PC-3 (cell line): ENCODE results near the gene PHC3. TPM values are rescaled to one million over a fixed set of nuclear protein-coding genes. Genes with fewer than 3 reads are reported as not detected.

Experiments
- ATAC-seq: fragments of 200-7000 bp; cut with Tn5 transposase; 2 replicates; pipeline ENCODE4 v1.9.1; 2020; ENCODE audit warnings: mild to moderate bottlenecking, moderate library complexity
- BruUV-seq: library from RNA; stranded (reverse); fragments of 400-500 nt; replicated peaks from 2 replicates; lab custom pipeline; 2021; lab: Mats Ljungman, UMichigan
- CTCF ChIA-PET: fragments of 300-600 bp; sonication (Branson Sonifier 250); formaldehyde crosslinking; loops from one replicate; lab custom pipeline; 2022; ENCODE audit warnings: antibody characterized with exemption; lab: Charles Lee
- POLR2A ChIA-PET: fragments of 300-600 bp; sonication (Branson Sonifier 250); formaldehyde crosslinking; loops from one replicate; lab custom pipeline; 2022; ENCODE audit warnings: antibody characterized with exemption; ENCODE audit not compliant: unreplicated experiment; lab: Charles Lee
- DNase-seq: peaks from one replicate; pipeline ENCODE4 v3.0.0-alpha.2; 2015
- H2AFZ ChIP-seq: fragments of 300-600 bp; sonication (generic); 2 replicates; pipeline ENCODE4 v1.6.0; 2016; ENCODE audit warnings: antibody characterized with exemption, low read length
- H3F3A ChIP-seq: fragments of 300-600 bp; sonication (generic); one replicate; pipeline ENCODE4 v1.6.0; 2017; ENCODE audit warnings: antibody characterized with exemption, low read length, control low read depth, mild to moderate bottlenecking; ENCODE audit not compliant: unreplicated experiment
- H3K27ac ChIP-seq: fragments of 300-600 bp; sonication (generic); 2 replicates; pipeline ENCODE4 v1.5.1; 2016; ENCODE audit warnings: mild to moderate bottlenecking, low read length
- H3K27me3 ChIP-seq: fragments of 300-600 bp; sonication (generic); 2 replicates; pipeline ENCODE4 v1.6.1; 2016; ENCODE audit warnings: low read length, mixed read lengths
- H3K36me3 ChIP-seq: fragments of 300-600 bp; sonication (generic); 2 replicates; pipeline ENCODE4 v1.6.1; 2016; ENCODE audit warnings: low read depth, mixed run types, low read length, mixed read lengths
- H3K4me1 ChIP-seq: fragments of 300-600 bp; sonication (generic); 2 replicates; pipeline ENCODE4 v1.5.1; 2016; ENCODE audit warnings: low read length; ENCODE audit not compliant: insufficient read depth
- H3K4me2 ChIP-seq: fragments of 300-600 bp; sonication (generic); 2 replicates; pipeline ENCODE4 v1.6.0; 2016; ENCODE audit warnings: low read length
- H3K4me3 ChIP-seq: fragments of 300-600 bp; sonication (generic); 2 replicates; pipeline ENCODE4 v1.5.1; 2016; ENCODE audit warnings: mild to moderate bottlenecking, low read length, mixed read lengths
- H3K79me2 ChIP-seq: fragments of 300-600 bp; sonication (generic); 2 replicates; pipeline ENCODE4 v1.6.1; 2017; ENCODE audit warnings: low read length, mixed read lengths
- H3K9ac ChIP-seq: fragments of 300-600 bp; sonication (generic); 2 replicates; pipeline ENCODE4 v1.6.0; 2016; ENCODE audit warnings: mild to moderate bottlenecking, low read length
- H3K9me2 ChIP-seq: fragments of 300-600 bp; sonication (generic); replicated peaks from 2 replicates; pipeline ENCODE4 v1.6.1; 2016; ENCODE audit warnings: mixed run types, low read length, mixed read lengths
- H3K9me3 ChIP-seq: fragments of 300-600 bp; sonication (generic); 2 replicates; pipeline ENCODE4 v1.6.1; 2016; ENCODE audit warnings: low read length, mixed read lengths
- H4K20me1 ChIP-seq: fragments of 300-600 bp; sonication (generic); 2 replicates; pipeline ENCODE4 v1.6.1; 2016; ENCODE audit warnings: low read length, mixed read lengths
- EZH2 ChIP-seq: fragments of 300-600 bp; sonication (generic); IDR thresholded peaks from one replicate; pipeline ENCODE4 v1.6.1; 2017; ENCODE audit warnings: antibody characterized with exemption, mild to moderate bottlenecking, low read length; ENCODE audit not compliant: unreplicated experiment
- EZH2phosphoT487 ChIP-seq: fragments of 300-600 bp; sonication (generic); IDR thresholded peaks from 2 replicates; pipeline ENCODE4 v1.6.1; 2018; ENCODE audit warnings: mild to moderate bottlenecking, antibody characterized with exemption, low read length, borderline replicate concordance
- intact Hi-C: fragments of 100-400 bp; cut with micrococcal nuclease; formaldehyde crosslinking; loops from 2 replicates; pipeline ENCODE4 v1.9.0; 2023
- total RNA-seq: library from RNA; depleted of rRNA; stranded (reverse); fragments of >200 nt; gene quantifications from 2 replicates; pipeline ENCODE4 v1.2.3, GENCODE V29; 2014
- TF ChIP-seq, protein P1 (sequence below): fragments of 300-600 bp; sonication (generic); conservative IDR thresholded peaks from 2 replicates; pipeline ENCODE4 v1.5.1; 2017; ENCODE audit warnings: antibody characterized with exemption, low read depth, mild to moderate bottlenecking, low read length

The PHC3 gene
- total RNA-seq, 1 experiment from 2014 or later: 7.5 TPM

DNA sequence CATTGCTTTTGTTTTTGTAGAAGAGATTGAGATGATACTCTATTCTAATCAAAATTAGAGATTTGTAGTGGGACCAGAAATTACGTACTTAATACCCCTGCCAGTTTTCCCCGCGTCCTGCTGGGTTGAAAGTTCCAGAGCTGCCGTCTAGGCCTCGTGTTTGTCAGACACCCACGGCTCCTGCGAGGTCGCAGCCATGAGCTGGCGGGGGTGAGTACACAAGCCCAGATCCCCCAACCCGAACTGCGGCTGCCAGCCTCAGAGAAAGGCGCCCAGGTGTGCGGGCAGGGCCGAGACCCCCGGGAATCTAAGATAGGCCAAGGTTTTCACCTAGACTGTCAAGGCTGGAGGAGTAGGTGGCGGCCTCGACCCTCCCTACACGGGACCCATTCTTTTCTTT is 117.4 kb downstream of the PHC3 start:
- Histone ChIP-seq H3K27me3 (no peaks in the 10 kb centered on the region), H2AFZ (no peak overlapping the region), H3K4me2 (no peak overlapping the region), H3K9me3 (no peaks in the 10 kb centered on the region), H3K79me2 (no peaks in the 10 kb centered on the region), H3K9me2 (no peaks in the 10 kb centered on the region), H3K36me3 (no peaks in the 10 kb centered on the region), H4K20me1 (no peaks in the 10 kb centered on the region), H3K4me3 (no peak overlapping the region), H3K9ac (no peak overlapping the region), H3F3A (no peaks in the 10 kb centered on the region), H3K4me1 (no peaks in the 10 kb centered on the region), H3K27ac (no peak overlapping the region)
- DNase-seq (no peak), ATAC-seq (no peak)
- TF ChIP-seq, protein P1, sequence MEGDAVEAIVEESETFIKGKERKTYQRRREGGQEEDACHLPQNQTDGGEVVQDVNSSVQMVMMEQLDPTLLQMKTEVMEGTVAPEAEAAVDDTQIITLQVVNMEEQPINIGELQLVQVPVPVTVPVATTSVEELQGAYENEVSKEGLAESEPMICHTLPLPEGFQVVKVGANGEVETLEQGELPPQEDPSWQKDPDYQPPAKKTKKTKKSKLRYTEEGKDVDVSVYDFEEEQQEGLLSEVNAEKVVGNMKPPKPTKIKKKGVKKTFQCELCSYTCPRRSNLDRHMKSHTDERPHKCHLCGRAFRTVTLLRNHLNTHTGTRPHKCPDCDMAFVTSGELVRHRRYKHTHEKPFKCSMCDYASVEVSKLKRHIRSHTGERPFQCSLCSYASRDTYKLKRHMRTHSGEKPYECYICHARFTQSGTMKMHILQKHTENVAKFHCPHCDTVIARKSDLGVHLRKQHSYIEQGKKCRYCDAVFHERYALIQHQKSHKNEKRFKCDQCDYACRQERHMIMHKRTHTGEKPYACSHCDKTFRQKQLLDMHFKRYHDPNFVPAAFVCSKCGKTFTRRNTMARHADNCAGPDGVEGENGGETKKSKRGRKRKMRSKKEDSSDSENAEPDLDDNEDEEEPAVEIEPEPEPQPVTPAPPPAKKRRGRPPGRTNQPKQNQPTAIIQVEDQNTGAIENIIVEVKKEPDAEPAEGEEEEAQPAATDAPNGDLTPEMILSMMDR: no peak
- no peak for TF ChIP-seq EZH2phosphoT487
- no peak for TF ChIP-seq EZH2
- intact Hi-C loops: no loop called here
- CTCF ChIA-PET: no interaction called here
- POLR2A ChIA-PET: no interaction called here
- BruUV-seq: no TSS peak

DNA sequence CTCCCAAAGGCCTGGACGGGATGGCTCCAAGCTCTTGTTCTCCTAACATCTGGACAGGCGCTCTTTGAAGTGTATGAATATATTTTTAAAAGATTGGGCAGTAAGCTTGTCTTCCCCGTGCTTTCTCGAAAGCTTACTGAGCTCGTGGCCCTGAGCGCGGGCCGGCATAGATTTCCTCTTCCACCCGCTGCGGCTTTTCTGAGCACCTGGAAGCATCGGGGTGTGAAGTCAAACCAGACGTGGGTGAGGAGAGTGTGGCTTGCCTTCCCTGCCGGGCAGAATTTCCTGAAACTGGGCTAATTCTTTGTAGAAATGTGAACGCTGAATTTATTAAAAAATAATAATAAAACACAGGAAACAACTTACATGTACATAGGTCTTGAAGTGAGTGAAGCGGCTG is 117.8 kb downstream of the PHC3 start:
- H3K27ac ChIP-seq: no peak overlapping the region
- H3K9me3 ChIP-seq: no peaks in the 10 kb centered on the region
- no peak overlapping the region for H3K4me2 ChIP-seq
- H3K36me3 ChIP-seq: no peaks in the 10 kb centered on the region
- ChIA-PET POLR2A (no interaction called here), CTCF (no interaction called here)
- no peak overlapping the region for H3K9ac ChIP-seq
- no peak overlapping the region for H3K4me3 ChIP-seq
- ATAC-seq (no peak), DNase-seq (no peak)
- H3K4me1 ChIP-seq: no peaks in the 10 kb centered on the region
- TF ChIP-seq, protein P1: no peak
- TF ChIP-seq EZH2phosphoT487 (no peak), EZH2 (no peak)
- H3K27me3 ChIP-seq: no peaks in the 10 kb centered on the region
- intact Hi-C loops: no loop called here
- H4K20me1 ChIP-seq: no peaks in the 10 kb centered on the region
- no peak overlapping the region for H2AFZ ChIP-seq
- BruUV-seq: no TSS peak
- H3K79me2 ChIP-seq: no peaks in the 10 kb centered on the region
- no peaks in the 10 kb centered on the region for H3K9me2 ChIP-seq
- H3F3A ChIP-seq: no peaks in the 10 kb centered on the region

DNA sequence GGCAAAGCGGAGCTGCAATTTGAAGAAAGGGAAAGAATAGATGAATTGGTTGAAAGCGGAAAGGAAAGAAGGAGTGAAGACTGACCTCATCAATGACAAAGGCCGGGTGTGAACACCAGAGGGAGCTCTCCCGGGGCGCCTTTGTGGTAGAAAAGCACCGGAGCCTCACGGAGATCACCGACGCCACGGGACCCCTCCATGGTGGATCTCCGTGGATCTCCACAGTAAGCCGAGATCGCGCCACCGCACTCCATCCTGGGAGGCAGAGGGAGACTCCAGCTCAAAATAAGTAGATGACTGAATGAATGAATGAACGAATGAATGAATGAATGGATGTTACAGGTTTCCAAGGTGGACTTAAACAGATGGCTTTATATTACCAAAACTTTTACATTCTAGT is 118.8 kb downstream of the PHC3 start:
- H3K4me1 ChIP-seq: no peaks in the 10 kb centered on the region
- TF ChIP-seq, protein P1: peak; percentile 50
- TF ChIP-seq EZH2 (no peak), EZH2phosphoT487 (no peak)
- intact Hi-C loops: no loop called here
- ATAC-seq (no peak), DNase-seq (no peak)
- H3K9ac ChIP-seq: no peak overlapping the region
- ChIA-PET POLR2A (no interaction called here), CTCF (no interaction called here)
- no peaks in the 10 kb centered on the region for H3K36me3 ChIP-seq
- no peaks in the 10 kb centered on the region for H3F3A ChIP-seq
- H4K20me1 ChIP-seq: no peaks in the 10 kb centered on the region
- no peak overlapping the region for H3K27ac ChIP-seq
- no TSS peak for BruUV-seq
- no peak overlapping the region for H3K4me3 ChIP-seq
- no peaks in the 10 kb centered on the region for H3K27me3 ChIP-seq
- H3K9me3 ChIP-seq: no peaks in the 10 kb centered on the region
- no peak overlapping the region for H2AFZ ChIP-seq
- no peaks in the 10 kb centered on the region for H3K79me2 ChIP-seq
- H3K4me2 ChIP-seq: no peak overlapping the region
- H3K9me2 ChIP-seq: no peaks in the 10 kb centered on the region
